Activated CD8-positive, alpha-beta memory T cell treated with anti-CD3 and anti-CD28 coated beads for 1 hour (primary cell): ENCODE data around the gene GUCY2C.
A peak's percentile ranks its signal among the peaks of the same experiment; 100 is the strongest.

ENCODE experiments used
- DNase-seq, 2 donors: peaks; one replicate each; pipeline ENCODE4 v3.0.0-alpha.2; 2020; ENCODE audit warnings: low read depth in 1 of 2; ENCODE audit errors: extremely low read depth in 1 of 2

Gene GUCY2C

DNA sequence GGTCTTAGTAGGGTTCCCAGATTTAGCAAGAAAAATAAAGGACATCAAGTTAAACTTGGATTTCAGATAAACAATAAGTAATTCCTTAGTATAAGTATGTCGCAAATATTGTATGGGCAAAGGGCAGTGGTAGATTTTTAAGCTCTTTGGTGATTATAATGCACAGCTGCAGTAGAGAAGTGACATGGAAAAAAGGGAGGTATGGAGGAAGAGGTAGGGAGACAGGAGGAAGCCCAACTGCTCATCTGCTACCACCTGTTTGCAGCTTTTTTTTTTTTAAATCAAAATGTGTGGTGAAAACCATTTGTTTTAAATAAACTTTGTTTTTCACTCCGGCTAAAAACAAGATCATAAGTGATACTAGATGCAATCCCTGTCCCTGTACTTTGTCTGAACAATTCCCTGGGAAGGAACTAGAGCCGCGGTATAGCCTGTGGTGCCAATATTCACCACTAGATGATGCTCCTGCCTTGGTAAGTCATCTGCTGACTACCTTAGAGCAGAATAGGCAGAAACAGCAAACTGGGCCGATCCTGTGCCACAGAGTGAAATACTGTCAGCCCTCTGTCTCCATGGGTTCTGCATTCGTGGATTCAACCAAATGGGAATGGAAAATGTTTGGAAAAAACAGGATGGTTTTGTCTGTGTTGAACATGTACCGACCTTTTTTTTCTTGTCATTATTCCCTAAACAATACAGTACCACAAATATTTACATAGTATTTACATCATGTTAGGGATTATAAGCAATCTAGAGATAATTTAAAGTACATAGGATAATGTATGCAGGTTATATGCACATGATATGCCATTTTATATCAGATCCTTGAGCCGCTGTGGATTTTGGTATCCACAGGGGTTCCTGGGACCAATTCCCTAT lies 66.3 kb downstream of the GUCY2C start:
- peak; percentile 26 to 32 for DNase-seq

GRCh38 chr12:14628771-14629170 lies 67.6 kb downstream of the GUCY2C start:
- DNase-seq, result no peak

- no peak for DNase-seq
These were observed 74.6 kb downstream of the GUCY2C start for GRCh38 chr12:14621826-14622225.

- DNase-seq, result no peak
These were observed 76.5 kb downstream of the GUCY2C start for GRCh38 chr12:14619741-14620501.

GRCh38 chr12:14618983-14619382 lies 77.4 kb downstream of the GUCY2C start:
- DNase-seq, result no peak

DNA sequence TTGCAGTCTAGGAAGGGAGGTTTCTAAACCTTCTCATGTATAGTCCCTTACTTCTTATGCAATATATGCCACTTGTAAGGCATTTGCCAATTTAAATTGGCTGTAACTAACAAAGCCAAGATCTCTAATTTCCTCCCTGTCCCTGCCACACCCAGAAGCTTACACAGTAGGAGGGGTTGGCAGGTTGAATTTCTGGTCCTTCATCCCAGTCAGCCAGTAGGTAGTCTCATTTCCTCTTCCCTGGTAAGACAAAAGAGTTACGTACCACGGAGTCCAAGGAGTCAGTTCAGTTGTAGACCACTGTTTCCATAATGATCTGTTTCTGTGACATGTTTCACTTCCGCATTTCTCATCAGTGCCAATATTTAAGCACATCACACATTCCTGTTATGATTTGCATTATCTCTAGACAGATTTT lies 81.7 kb downstream of the GUCY2C start:
- no peak for DNase-seq

GRCh38 chr12:14613718-14614117 lies 82.7 kb downstream of the GUCY2C start:
- no peak for DNase-seq

DNA sequence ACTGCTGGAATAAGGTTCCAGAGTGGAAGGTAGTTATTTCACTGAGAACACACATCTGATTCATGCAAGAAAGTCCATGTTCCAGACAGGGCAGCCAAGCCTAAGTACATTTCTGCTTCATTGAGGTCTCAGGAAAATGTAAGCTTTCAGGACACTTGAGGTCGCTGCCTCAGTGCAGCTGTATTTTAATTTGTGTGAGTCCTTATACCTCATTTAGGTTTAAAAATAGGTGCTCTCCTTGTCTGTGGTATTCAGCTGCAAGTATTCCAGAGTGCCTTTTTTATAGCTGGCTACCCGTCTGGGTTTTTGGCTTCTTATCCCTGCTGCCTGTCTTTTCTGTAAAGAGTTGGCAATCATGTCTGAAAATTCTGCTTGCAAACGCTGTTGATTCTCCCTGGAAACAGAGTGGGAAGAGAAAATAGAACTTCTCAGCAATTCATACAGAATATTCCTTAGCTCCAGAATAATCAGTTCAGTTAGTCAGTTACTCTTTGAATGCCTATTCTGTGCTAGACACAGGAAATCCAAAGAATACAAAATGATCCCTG lies 83.4 kb downstream of the GUCY2C start:
- DNase-seq, result no peak

GRCh38 chr12:14612250-14612649 lies 84.1 kb downstream of the GUCY2C start:
- DNase-seq, result no peak

DNA sequence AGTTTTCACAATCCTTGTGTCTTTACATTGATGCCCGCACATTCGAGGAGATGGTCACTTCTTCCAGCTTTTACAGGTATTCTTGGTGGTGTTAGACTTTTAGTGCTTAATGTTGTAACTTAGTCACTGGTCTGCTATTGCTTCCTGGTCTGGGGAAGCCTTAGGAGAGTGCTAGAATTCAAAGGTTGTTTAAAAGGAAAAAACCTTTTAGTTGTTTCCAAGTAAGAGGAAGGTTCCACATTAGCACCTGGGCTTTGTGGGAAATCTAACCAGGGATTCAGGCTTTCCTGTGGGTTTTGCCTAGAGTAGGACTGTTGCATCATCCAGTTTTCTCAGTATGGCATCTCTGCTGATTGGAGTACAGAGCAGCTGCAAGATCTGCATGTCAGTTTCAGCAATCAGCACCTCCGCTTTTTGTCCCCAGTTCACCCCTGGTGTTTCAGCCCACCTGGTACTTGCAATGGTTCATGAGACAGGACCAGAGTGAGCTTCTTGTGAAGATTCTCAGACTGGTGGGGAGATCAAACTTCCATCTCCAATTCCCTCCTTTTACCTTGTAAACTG lies 84.7 kb downstream of the GUCY2C start:
- DNase-seq, result no peak

DNA sequence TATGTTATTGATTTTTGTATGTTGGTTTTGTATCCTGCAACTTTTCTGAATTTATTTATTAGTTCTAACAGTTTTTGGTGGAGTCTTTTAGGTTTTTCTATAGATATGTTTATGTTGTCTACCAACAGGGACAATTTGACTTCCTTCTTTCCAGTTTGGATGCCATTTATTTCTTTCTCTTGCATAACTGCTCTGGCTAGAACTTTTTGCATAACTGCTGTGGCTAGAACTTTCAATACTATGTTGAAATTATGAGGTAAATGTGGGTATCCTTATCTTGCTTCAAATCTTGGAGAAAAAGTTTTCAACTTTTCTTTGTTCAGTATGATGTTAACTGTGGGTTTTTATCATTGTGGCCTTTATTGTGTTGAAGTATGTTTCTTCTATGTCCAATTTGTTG lies 88.8 kb downstream of the GUCY2C start:
- no peak for DNase-seq

GRCh38 chr12:14605401-14605989 lies 90.9 kb downstream of the GUCY2C start:
- DNase-seq, result no peak

DNA sequence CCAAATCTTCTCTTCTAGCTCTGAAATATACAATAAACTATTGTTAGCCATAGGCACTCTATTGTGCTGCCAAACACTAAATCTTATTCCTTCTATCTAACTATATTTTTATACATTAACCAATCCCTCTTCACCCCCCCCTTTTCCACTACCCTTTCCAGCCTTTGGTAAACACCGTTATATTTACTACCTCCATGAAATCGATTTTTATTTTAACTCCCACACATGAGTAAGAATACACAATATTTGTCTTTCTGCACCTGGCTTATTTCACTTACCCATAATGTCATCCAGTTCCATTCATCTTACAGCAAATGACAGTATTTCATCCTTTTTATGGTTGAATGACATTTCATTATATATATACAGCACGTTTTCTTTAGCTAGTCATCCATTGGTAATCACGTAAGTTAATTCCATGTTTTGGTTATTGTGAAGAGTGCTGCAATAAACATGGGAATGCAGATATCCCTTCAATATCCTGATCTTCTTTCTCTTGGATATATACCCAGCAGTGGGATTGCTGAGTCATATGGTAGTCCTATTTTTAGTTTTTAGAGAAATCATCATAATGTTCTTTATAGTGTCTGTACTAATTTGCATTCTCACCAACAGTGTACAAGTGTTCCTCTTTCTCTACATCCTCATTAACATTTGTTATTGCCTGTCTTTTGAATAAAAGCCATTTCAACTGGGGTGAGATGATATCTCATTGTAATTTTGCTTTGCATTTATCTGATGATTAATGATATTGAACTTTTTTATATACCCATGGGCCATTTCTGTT lies 94.5 kb downstream of the GUCY2C start:
- DNase-seq, result no peak

DNA sequence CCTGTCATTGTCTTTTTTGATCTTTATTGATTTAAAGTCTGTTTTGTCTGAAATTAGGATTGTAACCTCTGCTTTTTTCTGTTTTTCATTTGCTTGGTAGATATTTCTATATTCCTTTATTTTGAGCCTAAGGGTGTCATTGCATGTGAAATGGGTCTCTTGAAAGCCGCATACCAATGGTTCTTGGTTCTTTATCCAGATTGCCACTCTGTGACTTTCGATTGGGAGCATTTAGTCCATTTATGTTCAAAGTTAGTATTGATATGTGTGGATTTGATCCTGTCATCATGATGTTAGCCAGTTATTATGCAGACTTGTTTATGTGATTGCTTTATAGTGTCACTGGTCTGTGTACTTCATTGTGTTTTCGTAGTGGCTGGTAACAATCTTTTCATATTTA lies 98.9 kb downstream of the GUCY2C start:
- no peak for DNase-seq

DNA sequence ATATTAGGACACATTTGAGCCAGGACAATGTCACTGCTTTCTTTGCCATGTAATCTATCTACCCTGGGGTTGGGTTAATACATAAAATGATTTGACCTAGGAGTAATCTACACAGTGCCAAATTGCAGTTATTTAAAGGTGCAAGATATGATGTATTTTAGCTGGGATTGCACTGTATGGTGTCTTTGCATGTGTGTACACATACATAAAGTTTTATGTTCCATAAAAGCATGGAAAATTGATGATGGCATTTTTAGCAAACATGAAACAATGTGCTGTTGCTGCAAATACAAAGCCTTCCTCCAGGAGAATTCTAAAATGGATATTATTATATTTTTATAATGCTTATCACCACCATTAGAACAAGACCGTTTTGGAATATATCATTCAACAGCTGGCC lies 104.7 kb downstream of the GUCY2C start:
- DNase-seq, result no peak

GRCh38 chr12:14589169-14590004 lies 107.0 kb downstream of the GUCY2C start:
- no peak for DNase-seq

DNA sequence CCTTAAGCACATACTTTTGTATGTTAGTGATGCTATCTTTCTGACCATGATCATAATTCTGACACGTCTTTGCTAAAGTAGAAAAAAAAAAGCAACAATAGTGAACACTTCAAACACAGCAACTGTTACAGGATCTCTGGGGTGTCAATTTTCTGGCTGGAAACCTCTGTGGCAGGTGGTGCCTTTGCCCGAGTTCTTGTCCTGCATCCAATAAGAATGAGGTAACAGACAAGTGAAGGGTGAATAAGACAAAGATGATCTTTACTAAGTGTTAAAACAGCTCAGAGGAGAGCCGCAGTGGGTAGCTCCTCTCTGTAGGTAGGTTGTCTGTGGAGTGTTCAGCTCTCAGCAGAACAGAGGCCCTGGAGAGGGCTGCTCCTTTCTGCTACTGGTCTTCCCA lies 107.8 kb downstream of the GUCY2C start:
- no peak for DNase-seq

DNA sequence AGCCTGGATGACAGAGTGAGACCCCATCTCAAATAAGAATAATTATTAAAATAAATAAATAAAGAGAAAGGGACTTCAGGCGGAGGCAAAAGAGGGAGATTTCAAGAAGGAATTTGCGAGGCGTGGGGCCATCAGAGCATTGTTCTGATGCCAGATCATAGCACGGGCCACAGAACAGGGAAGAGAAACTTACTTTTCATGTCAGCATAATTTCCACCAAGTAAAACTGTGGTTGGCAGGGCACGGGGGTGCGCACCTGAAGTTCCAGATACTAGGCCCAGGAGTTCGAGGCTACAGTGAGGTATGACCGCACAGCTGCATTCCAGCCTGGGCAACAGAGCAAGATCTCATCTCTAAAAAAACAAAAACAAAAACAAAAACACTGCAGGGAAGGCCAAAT lies 117.8 kb downstream of the GUCY2C start:
- no peak for DNase-seq

- DNase-seq, result no peak
These were observed 119.1 kb downstream of the GUCY2C start for GRCh38 chr12:14577344-14577743.
